Spleen (tissue), 7 donors: ENCODE results near the gene BTAF1.

Source experiments
- CTCF ChIP-seq, 11 experiments: fragments of 200-600 bp in 7 of 11; fragments of 450-650 bp in 4 of 11; sonication (generic) in 4 of 11; IDR thresholded peaks in 8 of 11; conservative IDR thresholded peaks in 3 of 11; 1 replicate in 7 of 11; 2 replicates in 4 of 11; pipeline versions ENCODE4 v1.4.0 to v1.8.0; 2016 to 2021; ENCODE audit warnings: antibody characterized with exemption in 11 of 11, inconsistent platforms in 4 of 11, mild to moderate bottlenecking in 1 of 11
- POLR2AphosphoS5 ChIP-seq, 3 donors: sonication (generic); formaldehyde crosslinking; IDR thresholded peaks; one replicate each; pipeline ENCODE4 v1.5.1; 2017; ENCODE audit warnings: antibody characterized with exemption in 3 of 3
- donor health status: DM: no; HTN: no; CAD: no; lungs with moderate emphysema.
- donor health status: DM: no; HTN: no; CAD: no.
- donor health status: DM: no; HTN: no; CAD: no.

GRCh38 chr10:91909117-91909677 lies 14.4 kb upstream of the BTAF1 start, which contains the start of gene FGFBP3:
- TF ChIP-seq CTCF (IDR thresholded peaks at IDR 0.05 in 8 of 11, conservative IDR thresholded peaks at IDR 0.05 in 3 of 11), result no peak
- TF ChIP-seq POLR2AphosphoS5 (IDR thresholded peaks at IDR 0.05), result no peak
